Dedifferentiated amniotic fluid mesenchymal stem cell (primary cell): ENCODE data around the gene FAM111B.
"Not testable (repeated sequence)": the region's sequence is repeated elsewhere in the genome, so short reads cannot be mapped to it uniquely, and the experiment has no call there.

ENCODE experiments used
- DNase-seq: peaks from one replicate; pipeline ENCODE4 v3.0.0-alpha.2; 2016; ENCODE audit errors: extremely low spot score

The FAM111B gene

GRCh38 chr11:59102259-59102765 lies 4.7 kb upstream of the FAM111B start:
- no peak for DNase-seq

GRCh38 chr11:59107721-59108120 lies 684 bp downstream of the FAM111B start:
- not testable (repeated sequence) for DNase-seq

GRCh38 chr11:59112494-59112893 lies 5.5 kb downstream of the FAM111B start:
- DNase-seq = no peak

- DNase-seq = no peak
Measured at GRCh38 chr11:59114344-59114743, 7.3 kb downstream of the FAM111B start.

- no peak for DNase-seq
Measured at GRCh38 chr11:59115553-59115952, 8.5 kb downstream of the FAM111B start.

GRCh38 chr11:59117774-59118173 lies 10.7 kb downstream of the FAM111B start:
- no peak for DNase-seq

GRCh38 chr11:59119826-59120225 lies 12.8 kb downstream of the FAM111B start:
- DNase-seq = no peak

- peak; percentile 73 for DNase-seq
Measured at GRCh38 chr11:59135648-59136461, 28.8 kb downstream of the FAM111B start.

GRCh38 chr11:59136551-59136950 lies 29.5 kb downstream of the FAM111B start:
- not testable (repeated sequence) for DNase-seq

- no peak for DNase-seq
Measured at GRCh38 chr11:59137190-59137589, 30.2 kb downstream of the FAM111B start.

- no peak for DNase-seq
Measured at GRCh38 chr11:59138643-59139042, 31.6 kb downstream of the FAM111B start.

- no peak for DNase-seq
Measured at GRCh38 chr11:59141191-59141590, 34.2 kb downstream of the FAM111B start.

GRCh38 chr11:59141673-59142460 lies 34.8 kb downstream of the FAM111B start:
- DNase-seq = peak; percentile 52

GRCh38 chr11:59142530-59143507 lies 35.8 kb downstream of the FAM111B start, which contains the start of gene FAM111A:
Gene FAM111A, plus strand, starts transcription at chr11:59142856. Its CDS starts 6,017 bp downstream, at chr11:59148873.
- peak; percentile 88 for DNase-seq

- no peak for DNase-seq
Measured at GRCh38 chr11:59144096-59144495, 37.1 kb downstream of the FAM111B start.

- peak; percentile 81 for DNase-seq
Measured at GRCh38 chr11:59144579-59145345, 37.7 kb downstream of the FAM111B start.

- no peak for DNase-seq
Measured at GRCh38 chr11:59145534-59145933, 38.5 kb downstream of the FAM111B start.

- DNase-seq = no peak
Measured at GRCh38 chr11:59151761-59152160, 44.7 kb downstream of the FAM111B start.

- DNase-seq = no peak
Measured at GRCh38 chr11:59152312-59152951, 45.4 kb downstream of the FAM111B start.

GRCh38 chr11:59154610-59155009 lies 47.6 kb downstream of the FAM111B start:
- DNase-seq = no peak
